GM19372 (cell line): Measurements from ENCODE around the gene MLNR.

Experiments
- ATAC-seq: cut with Tn5 transposase; IDR thresholded peaks from one replicate; pipeline ENCODE4 v1.9.1; 2021; ENCODE audit warnings: mild to moderate bottlenecking, low read depth, moderate library complexity; ENCODE audit not compliant: unreplicated experiment

The MLNR gene, protein sequence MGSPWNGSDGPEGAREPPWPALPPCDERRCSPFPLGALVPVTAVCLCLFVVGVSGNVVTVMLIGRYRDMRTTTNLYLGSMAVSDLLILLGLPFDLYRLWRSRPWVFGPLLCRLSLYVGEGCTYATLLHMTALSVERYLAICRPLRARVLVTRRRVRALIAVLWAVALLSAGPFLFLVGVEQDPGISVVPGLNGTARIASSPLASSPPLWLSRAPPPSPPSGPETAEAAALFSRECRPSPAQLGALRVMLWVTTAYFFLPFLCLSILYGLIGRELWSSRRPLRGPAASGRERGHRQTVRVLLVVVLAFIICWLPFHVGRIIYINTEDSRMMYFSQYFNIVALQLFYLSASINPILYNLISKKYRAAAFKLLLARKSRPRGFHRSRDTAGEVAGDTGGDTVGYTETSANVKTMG

DNA sequence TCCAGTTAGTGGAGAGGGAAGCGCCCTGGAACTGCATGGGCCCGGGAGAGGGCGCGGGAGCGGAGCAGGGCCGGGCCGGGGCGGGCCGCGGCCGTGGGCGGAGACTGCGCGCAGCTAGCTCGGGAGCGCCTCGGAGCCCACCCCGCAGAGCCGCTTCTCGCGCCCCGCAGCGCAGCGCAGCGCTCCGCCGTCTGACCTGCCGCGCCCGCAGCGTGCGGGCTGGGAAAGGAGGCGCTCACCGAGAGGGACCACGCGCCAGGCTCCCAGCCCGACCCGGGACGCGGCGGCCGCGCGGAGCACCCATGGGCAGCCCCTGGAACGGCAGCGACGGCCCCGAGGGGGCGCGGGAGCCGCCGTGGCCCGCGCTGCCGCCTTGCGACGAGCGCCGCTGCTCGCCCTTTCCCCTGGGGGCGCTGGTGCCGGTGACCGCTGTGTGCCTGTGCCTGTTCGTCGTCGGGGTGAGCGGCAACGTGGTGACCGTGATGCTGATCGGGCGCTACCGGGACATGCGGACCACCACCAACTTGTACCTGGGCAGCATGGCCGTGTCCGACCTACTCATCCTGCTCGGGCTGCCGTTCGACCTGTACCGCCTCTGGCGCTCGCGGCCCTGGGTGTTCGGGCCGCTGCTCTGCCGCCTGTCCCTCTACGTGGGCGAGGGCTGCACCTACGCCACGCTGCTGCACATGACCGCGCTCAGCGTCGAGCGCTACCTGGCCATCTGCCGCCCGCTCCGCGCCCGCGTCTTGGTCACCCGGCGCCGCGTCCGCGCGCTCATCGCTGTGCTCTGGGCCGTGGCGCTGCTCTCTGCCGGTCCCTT is at the start of gene MLNR:
Gene MLNR (plus strand): TSS at position 303 of the 820 bp plus-strand sequence. CDS start 0 bp downstream, at position 303.
- ATAC-seq: no peak

DNA sequence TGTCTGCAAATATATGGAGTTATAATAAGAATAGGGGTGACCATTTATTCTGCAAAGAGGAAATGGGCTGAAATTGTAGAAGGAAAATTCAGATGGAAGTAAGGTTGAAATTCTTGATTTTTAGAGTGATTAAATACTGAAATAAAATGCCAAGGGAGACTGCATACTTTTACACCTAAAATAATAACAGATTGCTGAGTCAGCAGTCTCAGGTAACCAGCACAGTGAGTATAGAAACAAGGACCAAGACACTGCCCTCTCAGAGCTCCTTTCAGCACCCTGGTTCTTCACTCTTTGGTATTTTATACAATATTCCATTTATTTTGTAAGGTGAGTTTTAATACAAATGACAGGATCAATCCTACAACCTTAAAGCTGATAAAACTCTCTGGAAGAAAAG is 48.8 kb upstream of the MLNR start:
- no peak for ATAC-seq

DNA sequence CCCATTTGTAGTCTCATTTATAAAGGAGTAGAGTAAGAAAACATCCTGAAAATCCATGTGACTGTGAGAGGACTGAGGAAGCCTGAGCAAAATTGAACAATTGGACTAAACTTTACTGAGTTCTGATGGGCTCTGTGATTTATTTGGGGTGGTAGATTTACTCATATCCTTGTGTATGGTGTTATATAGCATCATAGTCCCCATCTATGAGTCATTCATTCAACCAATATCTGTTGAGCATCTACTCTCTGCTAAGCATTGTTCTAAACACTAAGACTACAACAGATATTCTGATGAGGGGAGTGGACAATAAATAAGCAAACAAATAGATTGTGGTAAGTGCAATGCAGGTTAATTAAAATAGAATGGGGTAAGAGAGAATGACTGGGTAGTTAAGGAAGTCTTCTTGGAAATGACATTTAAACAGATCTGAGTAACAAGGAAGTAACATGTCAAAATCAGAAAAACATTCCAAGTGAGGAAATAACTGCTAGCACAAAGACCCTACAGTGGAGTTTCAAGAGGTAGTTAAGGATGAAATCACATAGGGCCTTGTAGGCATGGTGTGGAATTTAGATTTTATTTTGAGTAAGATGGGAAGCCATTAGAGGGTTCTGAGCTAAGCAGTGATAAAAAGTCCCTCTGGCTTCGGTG is 36.3 kb upstream of the MLNR start:
- ATAC-seq: no peak

DNA sequence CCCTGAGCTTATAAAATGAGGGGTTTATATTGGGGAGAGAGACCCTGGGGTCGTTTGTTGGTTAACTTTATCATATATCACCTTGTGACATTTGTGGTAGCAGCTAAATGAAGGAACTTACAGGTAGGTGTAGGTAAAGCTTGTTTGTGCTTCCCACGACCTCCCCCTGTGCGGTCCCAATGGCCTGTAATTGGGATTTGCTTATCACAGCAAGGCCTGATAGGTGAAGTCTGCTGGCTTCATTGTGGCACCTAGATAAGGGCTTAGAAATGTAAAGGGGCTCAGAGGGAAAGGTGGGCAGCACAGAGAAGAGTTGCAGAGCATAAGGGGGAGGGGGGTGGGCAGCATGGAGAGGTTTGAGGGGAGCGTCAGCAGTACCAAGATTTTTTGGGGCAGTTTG is 35.5 kb upstream of the MLNR start:
- no peak for ATAC-seq

DNA sequence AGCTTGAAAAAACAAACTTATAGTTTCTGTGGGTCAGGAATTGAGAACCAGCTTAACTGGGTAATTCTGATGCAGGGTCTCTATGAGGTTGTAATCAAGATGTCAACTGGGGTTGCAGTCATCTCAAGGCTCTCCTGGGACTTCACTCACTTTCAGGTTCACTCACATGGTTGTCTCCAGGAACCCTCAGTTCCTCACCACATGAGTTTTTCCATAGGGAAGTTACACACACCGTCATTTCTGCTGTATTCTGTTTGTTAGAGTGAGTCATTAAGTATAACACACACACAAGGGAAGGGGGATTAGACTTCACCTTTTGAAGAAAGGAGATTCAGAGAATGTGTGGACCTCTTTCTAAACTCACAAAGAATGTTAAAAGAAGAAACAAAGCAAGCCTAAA is 34.9 kb upstream of the MLNR start:
- no peak for ATAC-seq

DNA sequence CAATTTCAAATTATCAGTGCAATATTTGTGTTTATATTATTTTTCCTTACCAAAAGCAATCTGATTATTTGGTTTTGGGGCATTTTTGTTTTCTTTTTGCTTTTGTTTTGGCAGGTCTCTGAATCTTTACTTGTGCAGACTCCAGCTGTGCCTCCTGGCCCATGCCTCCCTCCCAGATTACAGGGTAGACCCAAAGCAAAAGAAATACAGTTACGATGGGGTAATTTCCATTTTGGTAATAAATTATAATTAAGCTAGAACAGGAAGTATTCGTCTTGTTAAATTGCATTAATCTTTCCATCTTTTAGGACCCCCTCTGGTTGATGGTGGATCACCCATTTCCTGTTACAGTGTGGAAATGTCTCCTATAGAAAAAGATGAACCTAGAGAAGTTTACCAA is 29.2 kb upstream of the MLNR start:
- ATAC-seq: no peak

DNA sequence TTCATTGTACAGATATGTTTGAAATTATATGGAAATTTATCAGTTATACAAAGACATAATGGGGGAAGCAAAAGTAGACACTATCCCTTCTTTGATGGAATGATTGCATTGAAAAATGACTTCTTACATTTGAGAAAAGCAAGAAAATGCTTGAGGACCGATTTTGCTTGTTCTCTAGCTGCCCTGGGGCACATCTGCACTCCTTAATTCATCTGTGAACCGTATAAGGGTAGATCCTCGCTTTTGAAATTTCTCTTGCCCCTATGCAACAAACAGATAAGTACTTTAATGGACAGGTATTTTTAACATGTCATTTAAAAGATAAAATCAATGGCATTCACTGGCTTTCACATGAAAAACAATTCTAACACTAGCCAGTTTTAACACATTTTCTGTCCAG is 13.5 kb upstream of the MLNR start:
- no peak for ATAC-seq

DNA sequence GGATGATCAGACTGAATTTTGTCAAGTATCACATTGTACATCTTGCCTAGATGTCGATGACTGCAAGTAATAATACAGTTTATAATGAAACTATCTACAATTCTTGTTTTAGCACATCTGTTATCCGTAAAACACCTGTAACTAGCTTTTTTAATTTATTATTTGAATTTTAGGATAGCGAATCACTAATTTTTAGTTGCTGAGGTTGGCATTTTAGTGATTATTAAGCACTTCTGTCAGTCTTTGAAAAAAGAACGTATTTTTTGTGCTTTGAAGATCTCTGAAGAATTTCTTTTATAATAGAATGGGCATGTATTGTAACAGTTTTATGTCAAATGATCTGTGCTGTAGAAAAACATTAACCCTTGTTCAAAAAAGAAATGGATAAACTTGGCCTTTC is 11.5 kb upstream of the MLNR start:
- no peak for ATAC-seq

DNA sequence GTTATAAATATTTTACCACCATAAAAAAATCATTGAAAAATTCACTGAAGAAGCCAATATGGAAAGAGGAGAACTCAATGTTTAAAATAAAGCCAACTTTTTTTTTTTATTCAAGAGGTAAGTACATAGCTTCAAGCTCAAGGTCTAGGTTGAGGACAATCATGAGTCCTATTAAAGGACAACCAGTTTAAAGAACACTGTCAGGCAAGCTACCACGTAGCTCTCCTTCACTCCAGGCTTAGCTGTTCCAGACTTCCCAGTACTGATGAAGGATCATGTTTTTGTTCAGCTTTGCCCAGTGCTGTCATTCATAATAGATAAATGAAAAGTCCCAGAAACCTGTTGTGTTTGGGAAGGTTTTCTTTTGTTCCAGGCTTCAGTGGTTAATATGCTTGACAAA is 10.0 kb upstream of the MLNR start:
- no peak for ATAC-seq

DNA sequence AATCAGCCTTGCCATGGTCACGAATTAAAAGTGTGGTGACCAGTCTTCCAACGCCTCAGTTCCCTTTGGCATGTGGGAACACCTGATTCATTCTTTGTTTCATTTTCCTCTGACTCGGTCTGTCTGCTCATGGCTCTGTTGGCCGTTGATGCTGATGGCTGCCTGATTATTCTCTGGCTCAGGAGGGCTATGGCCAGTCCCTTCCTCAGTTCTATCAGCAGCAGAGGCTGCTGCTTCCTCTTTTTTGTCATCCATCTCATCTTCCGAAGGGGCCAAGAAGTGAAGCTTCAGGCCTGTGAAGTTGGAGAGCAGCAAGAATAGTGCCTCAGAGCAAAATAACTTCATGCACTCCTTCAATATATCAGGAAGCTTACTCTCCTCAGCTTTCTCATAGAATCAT is 9.5 kb upstream of the MLNR start:
- no peak for ATAC-seq

DNA sequence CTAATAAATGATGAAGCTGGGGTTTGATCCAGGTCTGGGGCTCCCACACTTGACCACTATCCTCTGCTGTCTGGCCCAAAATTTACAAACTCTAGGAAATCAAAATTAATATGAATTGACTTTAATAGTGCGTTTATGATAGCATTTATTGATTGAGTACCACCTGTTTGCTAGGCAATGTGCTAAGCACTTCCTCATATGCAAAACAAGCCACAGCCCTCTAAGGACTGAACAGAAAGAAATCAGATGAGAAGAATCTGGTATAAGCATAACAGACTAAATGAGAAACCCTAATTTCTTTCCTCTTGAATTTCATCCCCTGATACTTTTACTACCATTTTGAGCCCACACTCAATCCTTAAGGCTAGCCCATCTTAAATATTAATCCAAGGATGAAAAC is 6.6 kb upstream of the MLNR start:
- no peak for ATAC-seq

DNA sequence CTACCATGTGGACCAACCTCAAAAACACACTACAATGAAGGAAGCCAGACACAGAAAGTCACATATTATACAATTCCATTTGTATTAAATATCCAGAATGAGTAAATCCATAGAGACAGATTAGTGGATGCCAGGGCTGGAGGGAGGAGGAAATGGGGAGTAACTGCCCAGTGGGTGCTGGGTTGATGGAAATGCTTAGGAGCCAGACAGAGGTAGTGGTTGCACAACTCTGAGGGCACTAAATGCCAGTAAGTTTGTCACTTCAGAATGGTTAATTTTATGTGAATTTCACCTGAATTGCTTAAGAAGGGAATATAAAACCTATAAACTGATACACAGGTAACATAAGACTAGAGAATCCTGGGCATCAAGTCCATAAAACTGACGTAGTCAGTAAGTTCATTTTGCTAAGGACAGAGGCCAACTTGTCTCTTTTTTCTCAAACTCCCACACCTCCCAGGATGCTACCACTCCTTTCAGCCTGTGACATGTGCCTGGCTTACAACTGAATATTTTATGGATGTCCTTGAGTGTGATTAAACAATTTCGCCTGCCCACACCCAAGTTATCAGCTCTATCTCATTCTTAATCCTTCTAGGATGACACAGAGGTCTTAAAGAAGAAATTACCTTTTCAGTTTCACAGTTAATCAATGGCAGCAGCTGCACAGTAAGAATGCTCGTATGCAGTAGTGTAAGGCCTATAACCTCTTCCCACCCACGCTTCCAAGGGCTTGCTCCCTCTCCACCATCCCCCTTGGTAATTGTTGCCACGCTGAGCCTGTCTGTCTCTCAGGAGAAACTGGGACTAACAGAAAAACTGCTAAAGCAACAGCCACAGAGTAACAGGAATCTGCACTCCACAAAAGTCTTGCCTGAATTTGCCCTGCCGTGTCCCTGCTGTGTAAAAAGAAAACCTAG is 5.9 kb upstream of the MLNR start:
- no peak for ATAC-seq

DNA sequence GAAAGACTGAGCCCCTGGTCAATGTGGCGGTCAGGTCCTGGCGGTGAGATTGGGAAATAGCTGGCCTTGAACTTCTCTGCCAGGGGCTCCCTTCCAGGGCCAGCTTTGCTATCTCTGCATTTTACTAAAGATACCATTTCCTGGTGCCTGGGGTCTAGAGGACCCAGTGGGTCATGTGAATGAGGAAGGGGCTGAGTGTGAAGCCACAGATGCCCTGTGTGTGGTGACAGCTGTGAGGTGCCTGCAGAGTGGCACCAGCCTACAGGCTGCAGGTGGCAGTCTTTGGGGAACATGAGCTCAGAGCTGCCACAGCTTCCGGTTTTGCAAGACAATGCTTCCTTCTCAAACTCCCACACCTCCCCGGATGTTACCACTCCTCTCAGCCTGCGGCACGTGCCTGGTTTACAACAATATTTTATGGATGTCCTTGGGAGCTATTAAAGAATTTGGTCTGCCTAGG is 5.2 kb upstream of the MLNR start:
- no peak for ATAC-seq

DNA sequence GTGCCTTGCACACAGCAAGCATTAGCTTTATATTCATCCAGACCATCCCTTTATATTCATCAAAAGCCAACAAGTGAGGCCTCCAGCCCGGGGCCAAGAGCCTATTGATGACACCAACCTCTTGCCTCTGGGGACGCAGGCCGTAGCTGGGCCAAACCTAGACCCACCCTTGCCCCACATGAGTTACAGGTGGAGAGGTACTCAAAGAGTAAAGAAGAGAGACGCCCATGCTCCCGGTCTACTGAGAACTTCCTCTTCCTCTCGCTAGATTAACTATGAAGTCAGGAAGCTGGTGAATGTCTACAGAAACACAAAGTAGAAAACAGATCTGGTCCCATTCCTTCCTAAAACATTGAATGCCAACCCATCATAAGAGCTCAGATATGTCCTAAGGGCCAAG is 3.8 kb upstream of the MLNR start:
- no peak for ATAC-seq

DNA sequence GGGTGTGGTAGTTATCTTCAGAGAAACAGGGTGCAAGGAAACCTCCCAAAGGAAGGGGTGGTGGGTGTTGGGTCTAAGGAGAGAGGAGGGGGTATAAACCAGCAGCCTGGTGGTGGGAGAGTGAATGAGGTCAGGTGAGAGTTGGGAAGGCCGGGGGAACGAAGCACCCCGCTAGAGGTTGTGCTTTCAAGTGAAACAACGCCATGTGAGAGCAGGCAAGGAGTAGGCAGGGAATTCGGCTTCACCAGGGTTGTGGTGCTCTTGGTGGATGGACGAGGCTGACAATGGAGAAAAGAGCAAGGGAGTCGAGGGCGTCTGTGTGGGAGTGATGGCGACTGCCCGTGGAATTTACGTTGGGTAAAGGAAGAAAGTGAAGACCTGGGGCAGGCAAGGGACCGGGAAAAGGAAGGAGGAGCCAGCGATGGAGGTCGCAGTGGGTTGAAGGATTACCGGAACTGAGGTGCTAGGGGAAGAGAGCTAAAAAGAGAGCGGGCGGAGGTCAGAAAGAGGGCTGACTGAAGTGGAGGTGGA is 2.1 kb upstream of the MLNR start:
- no peak for ATAC-seq

DNA sequence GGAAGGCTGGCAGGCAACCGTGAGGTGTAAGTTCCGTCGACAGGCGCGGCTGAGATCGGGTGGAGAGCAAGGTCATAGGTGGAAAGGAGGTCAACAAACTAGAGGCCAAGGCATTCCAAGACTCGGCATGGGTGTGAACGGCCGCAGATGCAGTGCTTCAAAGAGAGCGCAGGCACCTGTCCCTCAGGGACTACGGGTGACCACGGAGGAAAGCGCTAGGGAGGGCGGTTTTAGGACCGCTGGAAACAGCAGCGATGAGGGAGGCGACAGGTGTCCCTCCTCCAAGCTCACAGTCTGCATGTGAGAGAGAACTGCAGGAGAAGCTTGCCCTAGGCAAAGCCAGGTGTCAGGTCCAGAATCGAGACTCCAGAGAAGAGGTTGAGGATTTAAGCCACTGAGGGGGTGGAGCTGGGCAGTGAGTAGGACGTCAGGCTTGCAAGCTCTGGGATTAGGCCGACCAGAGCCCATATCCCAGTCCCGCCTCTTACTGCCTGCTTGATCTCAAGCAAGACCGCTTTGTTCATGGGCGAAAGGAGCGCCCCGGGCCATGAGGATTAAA is 1.6 kb upstream of the MLNR start:
- ATAC-seq: no peak

DNA sequence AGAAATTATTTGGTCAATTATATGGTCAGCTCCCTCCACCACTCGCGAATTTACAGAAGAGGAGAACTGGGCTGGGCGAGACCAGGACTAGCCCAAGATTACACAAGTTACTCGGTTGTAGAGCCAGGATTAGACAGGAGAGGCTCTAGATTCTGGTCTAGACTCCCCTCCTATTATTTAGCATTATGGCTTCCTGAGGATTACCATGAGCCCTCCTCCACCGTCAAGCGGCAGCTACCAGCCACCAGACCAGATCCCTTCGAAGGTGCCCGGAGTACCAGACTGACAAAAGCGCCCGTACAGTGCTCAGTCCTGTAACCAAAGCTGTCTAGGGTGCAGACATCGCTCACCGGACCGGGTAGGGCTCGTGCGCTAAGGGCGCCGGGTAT is 497 bp upstream of the MLNR start:
- ATAC-seq: no peak

DNA sequence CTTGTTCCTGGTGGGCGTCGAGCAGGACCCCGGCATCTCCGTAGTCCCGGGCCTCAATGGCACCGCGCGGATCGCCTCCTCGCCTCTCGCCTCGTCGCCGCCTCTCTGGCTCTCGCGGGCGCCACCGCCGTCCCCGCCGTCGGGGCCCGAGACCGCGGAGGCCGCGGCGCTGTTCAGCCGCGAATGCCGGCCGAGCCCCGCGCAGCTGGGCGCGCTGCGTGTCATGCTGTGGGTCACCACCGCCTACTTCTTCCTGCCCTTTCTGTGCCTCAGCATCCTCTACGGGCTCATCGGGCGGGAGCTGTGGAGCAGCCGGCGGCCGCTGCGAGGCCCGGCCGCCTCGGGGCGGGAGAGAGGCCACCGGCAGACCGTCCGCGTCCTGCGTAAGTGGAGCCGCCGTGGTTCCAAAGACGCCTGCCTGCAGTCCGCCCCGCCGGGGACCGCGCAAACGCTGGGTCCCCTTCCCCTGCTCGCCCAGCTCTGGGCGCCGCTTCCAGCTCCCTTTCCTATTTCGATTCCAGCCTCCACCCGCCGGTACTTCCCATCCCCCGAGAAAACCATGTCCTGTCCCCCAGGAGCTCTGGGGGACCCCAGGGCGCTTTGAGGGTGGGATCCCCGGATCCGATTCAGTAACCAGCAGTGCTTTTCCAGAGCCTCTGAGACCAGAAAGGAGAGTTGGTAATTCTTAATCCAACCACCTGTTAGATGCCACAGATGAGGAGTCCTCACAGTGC is 885 bp downstream of the MLNR start:
- ATAC-seq: no peak

DNA sequence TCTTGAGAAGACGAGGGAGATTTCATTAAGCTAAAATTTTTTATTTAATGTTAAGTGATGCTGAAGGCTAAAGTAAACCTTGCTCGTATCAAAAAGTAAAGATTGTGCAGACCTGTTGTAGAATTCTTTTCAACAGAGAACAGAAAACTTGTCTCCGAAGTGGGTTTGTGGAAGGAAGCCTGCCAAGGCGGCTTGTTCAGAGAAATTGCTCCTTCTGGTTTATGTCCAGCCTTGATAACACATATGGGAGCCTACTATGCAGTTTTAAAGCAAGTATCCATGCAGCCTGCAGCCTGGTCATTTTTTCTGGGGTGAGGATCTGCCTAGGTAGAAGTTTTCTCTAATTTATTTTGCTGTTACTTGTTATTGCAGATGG is 1.4 kb downstream of the MLNR start:
- no peak for ATAC-seq
